HG03439 (cell line): ENCODE results near the gene MDFIC.
"Not testable (repeated sequence)": the region's sequence is repeated elsewhere in the genome, so short reads cannot be mapped to it uniquely, and the experiment has no call there.

ENCODE experiments used
- ATAC-seq: cut with Tn5 transposase; IDR thresholded peaks from one replicate; pipeline ENCODE4 v1.9.1; 2021; ENCODE audit warnings: mild to moderate bottlenecking, moderate library complexity; ENCODE audit not compliant: unreplicated experiment

Gene MDFIC

GRCh38 chr7:114922026-114922651 lies at the start of gene MDFIC:
TSS of gene MDFIC (plus strand) at chr7:114922094. CDS start at chr7:114923034, 940 bp downstream.
- peak; percentile 46 for ATAC-seq

GRCh38 chr7:114874170-114874569 lies 47.7 kb upstream of the MDFIC start:
- ATAC-seq = no peak

GRCh38 chr7:114875186-114875585 lies 46.7 kb upstream of the MDFIC start:
- ATAC-seq = no peak

- ATAC-seq = no peak
Observed at GRCh38 chr7:114879554-114879953, 42.3 kb upstream of the MDFIC start.

GRCh38 chr7:114885836-114886235 lies 36.1 kb upstream of the MDFIC start:
- ATAC-seq = no peak

GRCh38 chr7:114886241-114886640 lies 35.7 kb upstream of the MDFIC start:
- no peak for ATAC-seq

GRCh38 chr7:114889116-114889515 lies 32.8 kb upstream of the MDFIC start:
- not testable (repeated sequence) for ATAC-seq

GRCh38 chr7:114889646-114890285 lies 32.1 kb upstream of the MDFIC start:
- ATAC-seq = no peak

GRCh38 chr7:114890561-114890960 lies 31.3 kb upstream of the MDFIC start:
- no peak for ATAC-seq

GRCh38 chr7:114900127-114900526 lies 21.8 kb upstream of the MDFIC start:
- no peak for ATAC-seq

GRCh38 chr7:114901771-114902170 lies 20.1 kb upstream of the MDFIC start:
- no peak for ATAC-seq

GRCh38 chr7:114903131-114903530 lies 18.8 kb upstream of the MDFIC start:
- no peak for ATAC-seq

- no peak for ATAC-seq
Observed at GRCh38 chr7:114910787-114911186, 11.1 kb upstream of the MDFIC start.

GRCh38 chr7:114911411-114911810 lies 10.5 kb upstream of the MDFIC start:
- ATAC-seq = no peak

- ATAC-seq = peak; percentile 92
Observed at GRCh38 chr7:114916261-114916892, 5.5 kb upstream of the MDFIC start.

GRCh38 chr7:114917211-114917839 lies 4.6 kb upstream of the MDFIC start:
- ATAC-seq = no peak

- no peak for ATAC-seq
Observed at GRCh38 chr7:114919587-114919986, 2.3 kb upstream of the MDFIC start.

- ATAC-seq = no peak
Observed at GRCh38 chr7:114921631-114922025, 266 bp upstream of the MDFIC start.

- peak; percentile 27 for ATAC-seq
Observed at GRCh38 chr7:114922652-114923402, 933 bp downstream of the MDFIC start.

- ATAC-seq = no peak
Observed at GRCh38 chr7:114923403-114923713, 1.5 kb downstream of the MDFIC start.

GRCh38 chr7:114924038-114924712 lies 2.3 kb downstream of the MDFIC start:
- ATAC-seq = peak; percentile 29
